IMR-90 (cell line): ENCODE data around the gene PIAS2. TPM values are rescaled to one million over a fixed set of nuclear protein-coding genes. Genes with fewer than 3 reads are reported as not detected.

ENCODE experiments used
- ATAC-seq: fragments of 200-7000 bp; cut with Tn5 transposase; 2 replicates; pipeline ENCODE4 v1.9.1; 2020; ENCODE audit warnings: low read depth, mild to moderate bottlenecking, moderate library complexity
- BruUV-seq: library from RNA; stranded (reverse); fragments of 400-500 nt; replicated peaks from 2 replicates; lab custom pipeline; 2021; lab: Mats Ljungman, UMichigan
- CTCF ChIA-PET: fragments of 300-600 bp; formaldehyde crosslinking; extraction: SDS; loops from one replicate; lab custom pipeline; 2021; ENCODE audit warnings: antibody characterized with exemption; lab: Yijun Ruan, JAX
- POLR2A ChIA-PET: fragments of 300-600 bp; sonication (Branson Sonifier 250); formaldehyde crosslinking; loops from one replicate; lab custom pipeline; 2022; ENCODE audit warnings: antibody characterized with exemption; ENCODE audit not compliant: unreplicated experiment; lab: Charles Lee
- DNase-seq: peaks from one replicate; pipeline ENCODE4 v3.0.0; 2013
- H2AFZ ChIP-seq: replicated peaks from 2 replicates; pipeline ENCODE3; 2013; ENCODE audit warnings: low read length, mild to moderate bottlenecking; ENCODE audit not compliant: poor library complexity
- H2AK5ac ChIP-seq: 2 replicates; pipeline ENCODE4 v1.6.1; 2013; ENCODE audit warnings: low read depth, low read length, inconsistent platforms
- H2AK9ac ChIP-seq: replicated peaks from 2 replicates; pipeline ENCODE3; 2013; ENCODE audit warnings: mild to moderate bottlenecking, low read depth, low read length, moderate library complexity; ENCODE audit not compliant: poor library complexity
- H2BK120ac ChIP-seq: 2 replicates; pipeline ENCODE4 v1.6.1; 2013; ENCODE audit warnings: low read depth, low read length, inconsistent platforms
- H2BK15ac ChIP-seq: 3 replicates; pipeline ENCODE4 v1.6.1; 2013; ENCODE audit warnings: low read depth, low read length, inconsistent platforms
- H2BK20ac ChIP-seq: 2 replicates; pipeline ENCODE4 v1.6.1; 2013; ENCODE audit warnings: low read depth, mild to moderate bottlenecking, inconsistent platforms, low read length, moderate library complexity
- H2BK5ac ChIP-seq: 2 replicates; pipeline ENCODE4 v1.6.1; 2013; ENCODE audit warnings: mild to moderate bottlenecking, low read depth, low read length, inconsistent platforms; ENCODE audit not compliant: poor library complexity, severe bottlenecking
- H3K14ac ChIP-seq: replicated peaks from 2 replicates; pipeline ENCODE4 v1.6.1; 2013; ENCODE audit warnings: low read depth, low read length, inconsistent platforms
- H3K18ac ChIP-seq: 2 replicates; pipeline ENCODE4 v1.6.1; 2013; ENCODE audit warnings: low read depth, low read length, control low read depth
- H3K23ac ChIP-seq: 2 replicates; pipeline ENCODE4 v1.6.1; 2013; ENCODE audit warnings: low read depth, low read length, inconsistent platforms
- H3K27ac ChIP-seq: 2 replicates; pipeline ENCODE4 v1.5.1; 2013; ENCODE audit warnings: mild to moderate bottlenecking, control low read depth, low read length; ENCODE audit not compliant: insufficient read depth
- H3K27me3 ChIP-seq: 2 replicates; pipeline ENCODE4 v1.6.1; 2013; ENCODE audit warnings: low read length; ENCODE audit not compliant: control insufficient read depth, insufficient read depth
- H3K36me3 ChIP-seq: 2 replicates; pipeline ENCODE4 v1.6.1; 2013; ENCODE audit warnings: low read length, mixed read lengths; ENCODE audit not compliant: control insufficient read depth, insufficient read depth
- H3K4ac ChIP-seq: 2 replicates; pipeline ENCODE4 v1.6.1; 2013; ENCODE audit warnings: low read depth, low read length, inconsistent platforms
- H3K4me1 ChIP-seq: 2 replicates; pipeline ENCODE4 v1.6.1; 2013; ENCODE audit warnings: low read length, mixed read lengths; ENCODE audit not compliant: control insufficient read depth, insufficient read depth
- H3K4me2 ChIP-seq: 2 replicates; pipeline ENCODE4 v1.6.1; 2013; ENCODE audit warnings: low read depth, mild to moderate bottlenecking, control low read depth, low read length, moderate library complexity
- H3K4me3 ChIP-seq: 2 replicates; pipeline ENCODE4 v1.5.1; 2013; ENCODE audit warnings: low read depth, mild to moderate bottlenecking, control low read depth, low read length, moderate library complexity; ENCODE audit not compliant: insufficient read depth
- H3K56ac ChIP-seq: 2 replicates; pipeline ENCODE4 v1.6.1; 2013; ENCODE audit warnings: low read length, inconsistent platforms; ENCODE audit not compliant: insufficient read depth; ENCODE audit errors: extremely low read depth
- H3K79me1 ChIP-seq, 2 experiments: 2 replicates each; pipeline ENCODE4 v1.6.1; 2013; ENCODE audit warnings: low read length in 2 of 2, inconsistent platforms in 1 of 2, low read depth in 1 of 2
- H3K9ac ChIP-seq: 2 replicates; pipeline ENCODE4 v1.6.1; 2013; ENCODE audit warnings: low read depth, low read length, control low read depth
- H3K9me1 ChIP-seq: 2 replicates; pipeline ENCODE4 v1.6.1; 2013; ENCODE audit warnings: low read length, inconsistent platforms; ENCODE audit not compliant: insufficient read depth
- H3K9me3 ChIP-seq: 2 replicates; pipeline ENCODE4 v1.6.1; 2013; ENCODE audit warnings: low read length; ENCODE audit not compliant: control insufficient read depth, insufficient read depth
- H4K20me1 ChIP-seq: 2 replicates; pipeline ENCODE4 v1.6.1; 2013; ENCODE audit warnings: low read length, inconsistent platforms; ENCODE audit not compliant: insufficient read depth
- H4K5ac ChIP-seq: 2 replicates; pipeline ENCODE4 v1.6.1; 2013; ENCODE audit warnings: mild to moderate bottlenecking, low read depth, low read length, control low read depth
- H4K8ac ChIP-seq, 2 experiments: 2 replicates each; pipeline ENCODE4 v1.6.1; 2013; ENCODE audit warnings: low read depth in 2 of 2, low read length in 2 of 2, control low read depth in 1 of 2, inconsistent platforms in 1 of 2
- H4K91ac ChIP-seq: 2 replicates; pipeline ENCODE4 v1.6.1; 2013; ENCODE audit warnings: low read depth, low read length, inconsistent platforms; ENCODE audit not compliant: insufficient read depth
- BHLHE40 ChIP-seq: fragments of 150-350 bp; IDR thresholded peaks from 2 replicates; pipeline ENCODE4 v1.6.1; 2016; ENCODE audit warnings: mild to moderate bottlenecking, low read depth, low read length
- CHD1 ChIP-seq: IDR thresholded peaks from 2 replicates; pipeline ENCODE4 v1.6.1; 2012; ENCODE audit warnings: low read depth, low read length, improper control_type of control experiment
- CTCF ChIP-seq: conservative IDR thresholded peaks from 2 replicates; pipeline ENCODE4 v1.5.1; 2012; ENCODE audit warnings: mild to moderate bottlenecking, low read depth, low read length, improper control_type of control experiment
- FOS ChIP-seq: fragments of 150-350 bp; IDR thresholded peaks from 2 replicates; pipeline ENCODE4 v1.6.1; 2016; ENCODE audit warnings: low read depth, low read length
- MAFK ChIP-seq: IDR thresholded peaks from 2 replicates; pipeline ENCODE4 v1.6.1; 2012; ENCODE audit warnings: low read depth, low read length, improper control_type of control experiment
- NFE2L2 ChIP-seq: fragments of 150-350 bp; IDR thresholded peaks from 2 replicates; pipeline ENCODE4 v1.6.1; 2016; ENCODE audit warnings: low read depth, mild to moderate bottlenecking, low read length
- RAD21 ChIP-seq: IDR thresholded peaks from 2 replicates; pipeline ENCODE4 v1.6.1; 2012; ENCODE audit warnings: low read length, improper control_type of control experiment
- RFX5 ChIP-seq: IDR thresholded peaks from 2 replicates; pipeline ENCODE4 v1.8.0; 2012; ENCODE audit warnings: low read depth, mild to moderate bottlenecking, low read length, moderate library complexity
- SMC3 ChIP-seq: fragments of 150-350 bp; IDR thresholded peaks from 2 replicates; pipeline ENCODE4 v1.6.1; 2016; ENCODE audit warnings: low read depth, mild to moderate bottlenecking, antibody characterized with exemption, low read length, moderate library complexity
- WGBS, 2 experiments: methylation state at CpG; one replicate each; pipeline versions ENCODE4 v1.1.5 to v1.1.7; 2013; ENCODE audit warnings: missing lambda C conversion rate in 2 of 2; ENCODE audit not compliant: insufficient read length in 1 of 2; ENCODE audit errors: extremely low coverage in 2 of 2; 5-methylcytosine and 5-hydroxymethylcytosine counted together
- dilution Hi-C: fragments of 300-500 bp; cut with HindIII; formaldehyde crosslinking; loops from one replicate; pipeline ENCODE4 v1.14.3; 2018; ENCODE audit warnings: low sequenced_read_pairs; ENCODE audit not compliant: unreplicated experiment
- in situ Hi-C: fragments of 300-500 bp; cut with MboI; formaldehyde crosslinking; loops from 3 replicates; pipeline ENCODE4 v1.14.3; 2019; ENCODE audit warnings: low sequenced_read_pairs, inconsistent platforms, mixed read lengths
- intact Hi-C: fragments of 100-400 bp; cut with micrococcal nuclease; formaldehyde crosslinking; loops from 2 replicates; pipeline ENCODE4 v1.10.0; 2022
- polyA plus RNA-seq, 3 experiments: library from polyadenylated mRNA; depleted of rRNA; stranded (reverse); fragments of >200 nt; gene quantifications; 2 replicates each; pipeline ENCODE4 v1.2.3, GENCODE V29; 2012; ENCODE audit warnings: low replicate concordance in 1 of 3
- total RNA-seq: library from RNA; depleted of rRNA; stranded (reverse); fragments of >200 nt; gene quantifications from 2 replicates; pipeline ENCODE4 v1.2.3, GENCODE V29; 2012

The PIAS2 gene
- total and polyA plus RNA-seq, 2 of the 4 experiments (the other 2 are of a cell fraction) = 15.1 to 28.9 TPM

GRCh38 chr18:46953195-46953594 lies 35.9 kb upstream of the PIAS2 start:
- Histone ChIP-seq H3K27me3 (no peaks in the 10 kb centered on the region), H3K14ac (no peak overlapping the region), H3K4me3 (no peak overlapping the region), H2BK5ac (no peak overlapping the region), H2AFZ (no peak overlapping the region), H2BK120ac (no peak overlapping the region), H3K9me3 (no peaks in the 10 kb centered on the region), H4K20me1 (no peaks in the 10 kb centered on the region), H3K9me1 (no peaks in the 10 kb centered on the region), H3K4ac (no peak overlapping the region), H4K8ac (no peak overlapping the region), H2AK5ac (no peak overlapping the region), H3K4me1 (no peaks in the 10 kb centered on the region), H2AK9ac (no peak overlapping the region), H2BK15ac (no peak overlapping the region), H3K27ac (no peak overlapping the region), H3K79me1 (no peaks in the 10 kb centered on the region), H3K56ac (no peak overlapping the region), H3K18ac (no peak overlapping the region), H2BK20ac (no peak overlapping the region), H4K5ac (no peak overlapping the region), H3K36me3 (no peaks in the 10 kb centered on the region), H4K91ac (no peak overlapping the region), H3K23ac (no peak overlapping the region), H3K9ac (no peak overlapping the region), H3K4me2 (no peak overlapping the region)
- no peak for TF ChIP-seq CTCF
- TF ChIP-seq FOS = no peak
- TF ChIP-seq NFE2L2 = no peak
- TF ChIP-seq SMC3 = no peak
- no peak for TF ChIP-seq BHLHE40
- no peak for TF ChIP-seq RAD21
- no peak for TF ChIP-seq MAFK
- TF ChIP-seq CHD1 = no peak
- no peak for TF ChIP-seq RFX5
- intact Hi-C loops (no loop called here), dilution Hi-C loops (no loop called here), in situ Hi-C loops (no loop called here)
- no peak for DNase-seq
- ChIA-PET CTCF (no interaction called here), POLR2A (no interaction called here)
- no TSS peak for BruUV-seq
- ATAC-seq = no peak
- WGBS, 2 experiments = no CpG with 5 or more reads among the region's 5 CpGs
